T-helper 22 cell (primary cell): ENCODE data around the gene DNAJC4.

ENCODE experiments used
- DNase-seq: peaks from one replicate; pipeline ENCODE4 v3.0.0-alpha.2; 2020; ENCODE audit warnings: low read depth

Gene DNAJC4

DNA sequence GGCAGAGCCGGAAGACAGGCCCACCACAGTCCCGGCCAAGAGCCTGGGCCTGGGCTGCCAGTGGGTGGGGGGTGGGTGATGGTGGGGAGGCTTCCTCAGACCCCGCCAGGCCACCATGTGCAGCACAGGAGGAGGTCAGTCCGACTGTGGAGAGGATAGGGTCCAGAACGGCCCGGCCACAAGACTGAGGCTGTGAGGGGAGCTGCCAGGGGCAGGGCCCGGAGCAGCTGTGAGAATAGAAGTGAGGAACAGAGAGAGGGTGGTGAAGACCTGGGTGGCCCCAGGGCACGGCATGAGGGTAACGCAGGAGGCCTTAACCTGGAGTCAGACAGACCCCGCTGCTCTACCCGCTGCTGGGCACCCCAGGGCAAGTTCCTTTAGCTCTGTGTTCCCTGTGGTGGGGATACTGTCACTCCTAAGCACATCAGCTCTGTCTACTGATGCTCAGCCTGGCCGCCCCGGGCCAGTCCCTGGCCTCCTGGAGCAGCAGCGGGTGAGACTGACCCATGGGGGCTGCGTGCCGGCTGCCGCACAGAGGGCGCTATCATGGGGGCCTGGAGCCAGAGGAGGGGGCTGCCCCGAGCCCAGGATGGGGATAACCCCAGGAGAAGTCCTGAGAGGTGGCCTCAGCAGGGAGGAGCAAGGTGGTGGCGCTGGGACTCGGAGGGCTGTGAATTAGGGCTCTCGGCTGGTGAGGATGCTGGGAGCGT, 22.1 kb upstream of the DNAJC4 start:
- no peak for DNase-seq

DNA sequence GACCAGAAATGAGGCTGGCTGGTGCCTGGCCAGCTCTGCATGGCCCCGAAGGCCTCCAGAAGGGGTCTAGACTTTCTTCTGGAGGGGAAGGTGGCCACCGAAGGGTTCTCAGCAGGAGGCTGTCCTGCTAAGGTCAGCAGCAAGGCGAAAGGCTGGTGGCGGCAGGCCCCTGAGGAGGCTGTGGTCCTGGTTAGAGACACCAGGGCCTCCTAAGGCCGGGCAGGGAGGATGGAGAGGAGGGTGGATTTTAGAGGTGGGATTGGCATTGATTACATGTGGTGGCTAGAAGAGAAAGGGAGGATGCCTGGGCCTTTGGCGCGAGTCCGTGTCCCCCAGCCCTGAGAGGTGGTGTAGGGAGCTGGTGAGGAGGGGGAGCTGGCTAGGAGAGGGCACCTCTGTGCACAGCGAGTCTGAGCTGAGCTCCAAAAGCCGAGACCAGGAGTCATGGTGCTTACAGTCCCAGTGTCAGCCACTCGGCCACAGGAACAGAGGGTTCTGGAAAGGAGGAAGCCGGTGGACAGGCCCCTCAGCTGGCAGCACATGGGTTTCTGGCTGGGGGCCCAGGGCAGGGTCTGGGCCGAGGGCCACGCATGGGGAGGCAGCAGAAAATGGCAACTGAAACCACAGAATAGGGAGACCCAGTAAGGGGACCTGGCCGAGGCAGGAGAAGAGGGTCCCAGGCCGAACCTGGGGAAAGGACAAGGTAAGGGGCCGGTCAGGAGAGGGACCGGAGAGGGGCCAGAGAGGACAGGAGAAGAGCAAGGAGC, 21.4 kb upstream of the DNAJC4 start:
- no peak for DNase-seq

DNA sequence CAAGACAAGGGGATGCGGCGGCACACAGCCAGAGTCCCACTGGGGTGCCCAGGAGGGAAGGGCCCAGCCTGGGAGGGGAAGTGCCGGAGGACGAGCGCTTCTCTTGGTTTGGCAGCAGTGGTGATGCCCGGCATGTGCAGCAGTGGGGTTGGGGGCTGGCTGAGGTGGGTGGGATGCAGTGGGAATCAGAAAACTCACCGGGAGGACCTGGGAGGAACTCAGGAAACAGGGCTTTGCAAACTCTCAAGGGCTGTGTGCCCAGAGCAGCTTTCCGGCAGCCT, 20.8 kb upstream of the DNAJC4 start:
- no peak for DNase-seq

DNA sequence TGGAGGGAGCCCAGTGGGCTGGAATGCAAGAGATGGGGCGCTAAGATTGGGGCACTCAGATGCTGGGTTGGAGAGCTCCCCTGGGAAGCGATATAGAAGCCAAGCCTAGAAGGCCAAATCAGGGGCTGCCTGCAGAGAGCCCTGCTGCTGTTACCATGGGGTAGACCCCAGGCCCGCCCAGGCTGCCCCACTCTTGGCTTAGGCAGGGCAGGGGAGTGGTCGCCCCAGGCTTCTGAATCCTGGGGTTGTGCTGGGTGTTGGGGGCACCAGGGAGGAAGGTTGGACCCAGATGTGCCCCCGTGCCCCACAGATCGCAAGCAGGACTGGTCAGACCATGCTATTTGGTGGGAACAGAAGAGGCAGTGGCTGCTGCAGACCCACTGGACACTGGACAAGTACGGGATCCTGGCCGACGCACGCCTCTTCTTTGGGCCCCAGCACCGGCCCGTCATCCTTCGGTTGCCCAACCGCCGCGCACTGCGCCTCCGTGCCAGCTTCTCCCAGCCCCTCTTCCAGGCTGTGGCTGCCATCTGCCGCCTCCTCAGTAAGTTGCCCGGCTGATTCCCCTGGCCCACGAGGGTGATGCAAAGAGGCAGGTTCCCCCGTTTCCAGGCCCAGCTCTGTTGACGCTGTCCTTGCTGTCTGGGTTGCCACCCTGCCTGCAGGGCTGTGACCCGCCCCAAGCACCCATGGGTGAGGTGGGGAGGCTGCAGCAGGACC, 19.9 kb upstream of the DNAJC4 start:
- DNase-seq = no peak

DNA sequence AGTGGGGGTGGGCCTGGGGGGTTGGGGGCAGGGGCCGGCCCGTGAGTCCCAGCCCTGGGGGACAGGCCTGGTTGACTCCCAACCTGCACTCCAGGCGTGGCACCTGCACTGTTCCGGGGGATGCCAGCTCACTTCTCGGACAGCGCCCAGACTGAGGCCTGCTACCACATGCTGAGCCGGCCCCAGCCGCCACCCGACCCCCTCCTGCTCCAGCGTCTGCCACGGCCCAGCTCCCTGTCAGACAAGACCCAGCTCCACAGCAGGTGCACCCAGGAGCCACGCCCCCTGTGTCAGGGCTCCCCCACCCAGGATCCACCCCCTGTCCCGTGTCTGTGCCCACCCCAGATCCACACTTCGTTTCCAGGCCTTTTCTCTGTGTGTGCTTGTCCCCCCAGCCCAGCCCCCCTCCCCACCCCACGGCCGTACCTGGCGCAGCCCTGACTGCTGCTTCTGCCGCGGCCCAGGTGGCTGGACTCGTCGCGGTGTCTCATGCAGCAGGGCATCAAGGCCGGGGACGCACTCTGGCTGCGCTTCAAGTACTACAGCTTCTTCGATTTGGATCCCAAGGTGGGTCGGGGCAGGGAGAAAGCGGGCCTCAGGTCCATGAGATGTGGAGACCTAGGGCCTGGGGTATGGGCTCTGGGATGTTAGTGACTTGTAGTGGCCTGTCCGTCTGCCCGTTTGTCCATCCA, 19.0 kb upstream of the DNAJC4 start:
- DNase-seq = no peak

DNA sequence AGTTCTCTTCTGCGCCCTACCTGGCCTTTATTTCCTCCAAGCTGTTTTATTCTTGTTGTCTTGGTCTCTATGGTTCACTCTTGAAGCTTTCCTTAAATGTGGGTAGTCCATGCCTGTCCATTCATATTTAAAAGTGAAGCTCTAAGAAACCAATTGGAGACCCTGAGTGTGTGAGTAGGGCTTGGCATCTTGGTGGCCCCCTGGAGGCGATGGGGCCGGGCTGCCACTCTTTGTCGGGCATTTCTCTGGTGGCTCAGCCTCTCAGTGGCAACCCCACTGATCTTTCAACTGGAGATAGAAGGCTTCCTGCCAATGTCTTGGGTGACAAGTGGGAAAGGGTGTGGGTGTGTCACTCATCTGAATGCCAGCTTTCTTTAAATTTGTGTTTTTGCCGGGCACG, 13.5 kb upstream of the DNAJC4 start:
- no peak for DNase-seq

DNA sequence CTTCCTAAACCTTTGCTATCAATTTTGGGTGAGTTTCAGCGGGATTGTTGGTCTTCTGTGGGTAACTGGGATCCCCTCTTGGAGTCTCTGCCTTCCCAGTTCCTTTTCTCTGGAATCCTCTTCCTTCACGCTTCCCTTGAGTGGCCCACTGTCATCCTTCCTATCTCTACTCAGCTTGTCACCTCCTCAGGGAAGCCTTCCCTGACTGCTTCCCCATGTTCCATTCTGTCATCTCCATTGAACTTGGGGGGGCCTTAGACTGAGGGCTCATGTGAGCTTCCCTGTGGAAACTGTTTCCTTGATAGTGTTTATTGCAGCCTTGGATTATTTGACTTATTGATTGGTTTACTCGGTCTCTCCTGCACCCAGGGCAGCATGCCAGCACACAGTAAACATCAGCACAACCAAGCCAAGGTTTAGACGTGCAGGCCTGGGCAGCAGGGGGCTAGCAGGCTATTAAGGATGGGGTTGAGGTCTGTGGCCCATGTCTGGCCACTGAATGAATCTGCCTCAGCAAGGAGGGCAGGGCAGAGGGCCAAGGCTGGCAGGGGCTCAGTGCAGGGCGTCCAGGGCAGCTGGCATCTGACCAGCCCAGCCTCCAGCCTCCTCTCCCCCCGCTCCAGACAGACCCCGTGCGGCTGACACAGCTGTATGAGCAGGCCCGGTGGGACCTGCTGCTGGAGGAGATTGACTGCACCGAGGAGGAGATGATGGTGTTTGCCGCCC, 11.6 kb upstream of the DNAJC4 start:
- DNase-seq = no peak

DNA sequence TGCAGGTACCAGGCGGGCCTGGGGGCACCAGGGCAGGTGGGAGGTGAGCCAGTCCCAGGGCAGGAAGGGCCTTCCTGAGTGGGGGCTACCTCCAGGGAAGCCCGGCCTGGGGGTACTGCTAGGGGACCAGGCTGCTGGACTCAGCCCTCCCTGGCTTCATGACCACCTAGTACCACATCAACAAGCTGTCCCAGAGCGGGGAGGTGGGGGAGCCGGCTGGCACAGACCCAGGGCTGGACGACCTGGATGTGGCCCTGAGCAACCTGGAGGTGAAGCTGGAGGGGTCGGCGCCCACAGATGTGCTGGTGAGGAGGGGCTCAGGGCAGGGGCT, 11.0 kb upstream of the DNAJC4 start:
- DNase-seq = no peak

DNA sequence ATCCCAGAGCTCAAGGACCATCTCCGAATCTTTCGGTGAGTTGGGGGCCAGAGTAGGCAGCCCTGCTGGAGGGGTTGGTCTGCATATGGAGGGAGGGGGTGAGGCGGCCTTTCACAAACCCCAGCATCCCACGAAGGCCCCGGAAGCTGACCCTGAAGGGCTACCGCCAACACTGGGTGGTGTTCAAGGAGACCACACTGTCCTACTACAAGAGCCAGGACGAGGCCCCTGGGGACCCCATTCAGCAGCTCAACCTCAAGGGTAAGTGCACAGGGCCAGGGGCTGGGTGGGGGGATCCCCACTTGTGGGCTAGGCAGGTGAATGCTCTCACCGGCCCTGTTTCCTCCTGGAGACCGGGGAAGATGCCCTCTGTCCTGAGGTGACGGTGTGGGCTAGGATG, 10.6 kb upstream of the DNAJC4 start:
- DNase-seq = no peak

DNA sequence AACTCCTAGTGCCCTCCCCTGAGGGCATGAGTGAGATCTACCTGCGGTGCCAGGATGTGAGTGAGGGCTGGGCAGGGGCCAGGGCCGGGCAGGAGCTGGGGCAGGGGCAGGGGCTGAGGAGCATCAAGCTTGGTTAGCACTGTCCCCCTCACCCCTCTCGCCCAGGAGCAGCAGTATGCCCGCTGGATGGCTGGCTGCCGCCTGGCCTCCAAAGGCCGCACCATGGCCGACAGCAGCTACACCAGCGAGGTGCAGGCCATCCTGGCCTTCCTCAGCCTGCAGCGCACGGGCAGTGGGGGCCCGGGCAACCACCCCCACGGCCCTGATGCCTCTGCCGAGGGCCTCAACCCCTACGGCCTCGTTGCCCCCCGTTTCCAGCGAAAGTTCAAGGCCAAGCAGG, 10.1 kb upstream of the DNAJC4 start:
- DNase-seq = no peak

DNA sequence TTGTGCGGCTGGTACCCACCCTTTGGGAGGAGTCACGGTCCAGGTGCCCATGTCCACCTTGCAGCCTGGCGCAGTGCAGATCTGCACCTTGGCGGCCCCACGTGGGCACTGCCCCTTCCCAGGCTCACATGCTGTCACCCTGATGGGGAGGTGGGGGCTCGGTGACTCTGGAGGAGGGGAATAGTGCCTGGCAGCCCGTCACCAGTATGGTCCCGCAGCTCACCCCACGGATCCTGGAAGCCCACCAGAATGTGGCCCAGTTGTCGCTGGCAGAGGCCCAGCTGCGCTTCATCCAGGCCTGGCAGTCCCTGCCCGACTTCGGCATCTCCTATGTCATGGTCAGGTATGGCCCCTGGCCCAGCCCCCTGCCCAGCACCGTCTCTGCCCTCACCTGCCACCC, 9.6 kb upstream of the DNAJC4 start:
- DNase-seq = no peak

DNA sequence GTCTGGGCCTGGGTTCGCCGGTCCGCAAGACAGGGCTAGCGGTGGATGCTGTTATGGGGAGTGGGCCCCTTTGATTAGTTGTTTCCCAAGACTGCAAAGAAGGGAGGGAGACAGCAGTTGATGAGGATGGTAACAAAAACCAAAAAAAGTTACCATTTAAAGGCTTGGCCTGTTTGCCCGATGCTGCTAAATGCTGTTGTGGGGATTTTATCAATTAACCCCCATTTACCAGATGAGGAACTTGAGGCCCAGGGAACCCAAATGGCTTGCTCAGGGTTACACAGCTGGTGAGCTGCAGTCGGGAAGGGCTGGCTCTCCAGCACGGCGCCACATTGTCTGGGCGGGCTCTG, 7.7 kb upstream of the DNAJC4 start:
- DNase-seq = no peak

DNA sequence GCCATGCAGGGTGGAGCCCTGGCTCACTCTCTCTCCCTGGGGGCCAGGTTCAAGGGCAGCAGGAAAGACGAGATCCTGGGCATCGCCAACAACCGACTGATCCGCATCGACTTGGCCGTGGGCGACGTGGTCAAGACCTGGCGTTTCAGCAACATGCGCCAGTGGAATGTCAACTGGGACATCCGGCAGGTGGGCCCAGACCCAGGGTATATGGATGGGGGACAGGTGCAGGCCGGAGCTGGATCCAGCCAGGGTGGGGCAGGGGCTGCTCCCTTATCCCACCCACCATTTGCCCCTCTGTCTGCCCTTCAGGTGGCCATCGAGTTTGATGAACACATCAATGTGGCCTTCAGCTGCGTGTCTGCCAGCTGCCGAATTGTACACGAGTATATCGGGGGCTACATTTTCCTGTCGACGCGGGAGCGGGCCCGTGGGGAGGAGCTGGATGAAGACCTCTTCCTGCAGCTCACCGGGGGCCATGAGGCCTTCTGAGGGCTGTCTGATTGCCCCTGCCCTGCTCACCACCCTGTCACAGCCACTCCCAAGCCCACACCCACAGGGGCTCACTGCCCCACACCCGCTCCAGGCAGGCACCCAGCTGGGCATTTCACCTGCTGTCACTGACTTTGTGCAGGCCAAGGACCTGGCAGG, 7.2 kb upstream of the DNAJC4 start:
- DNase-seq = no peak

DNA sequence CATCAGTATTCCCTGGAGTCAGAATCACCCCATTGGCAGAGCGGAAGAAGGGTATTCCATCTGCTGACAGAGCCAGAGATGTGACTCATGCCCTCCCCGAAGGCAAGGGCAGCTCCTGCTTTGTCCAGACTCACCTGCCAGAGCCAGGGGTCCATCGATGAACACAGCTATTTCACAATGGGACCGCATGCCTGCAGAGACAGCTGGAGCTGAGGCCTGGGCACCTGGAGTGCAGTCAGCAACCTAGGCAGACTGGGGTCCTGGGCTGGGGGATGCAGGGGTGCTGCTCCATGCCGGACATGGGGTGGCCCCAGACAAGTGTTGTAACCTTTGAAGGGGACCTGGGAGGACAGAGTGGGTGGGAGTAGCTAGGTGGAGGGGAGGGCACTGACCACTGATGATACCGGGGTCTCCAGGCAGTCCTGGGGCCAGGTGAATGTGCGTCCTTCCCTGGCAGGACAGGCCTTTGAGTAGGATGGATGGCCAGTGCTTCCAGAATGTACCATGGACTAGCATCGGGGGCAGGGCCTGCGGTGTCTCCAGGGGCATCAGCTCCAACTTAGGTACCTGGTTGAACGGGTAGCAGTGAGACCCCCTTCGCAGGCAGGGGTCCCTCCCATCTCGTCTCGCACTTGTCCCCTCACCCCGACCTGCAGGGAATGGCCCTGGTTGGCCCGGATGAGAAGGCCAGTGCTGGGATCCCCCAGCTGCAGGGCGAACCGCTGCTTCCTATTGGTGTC, 6.0 kb upstream of the DNAJC4 start:
- DNase-seq = no peak

DNA sequence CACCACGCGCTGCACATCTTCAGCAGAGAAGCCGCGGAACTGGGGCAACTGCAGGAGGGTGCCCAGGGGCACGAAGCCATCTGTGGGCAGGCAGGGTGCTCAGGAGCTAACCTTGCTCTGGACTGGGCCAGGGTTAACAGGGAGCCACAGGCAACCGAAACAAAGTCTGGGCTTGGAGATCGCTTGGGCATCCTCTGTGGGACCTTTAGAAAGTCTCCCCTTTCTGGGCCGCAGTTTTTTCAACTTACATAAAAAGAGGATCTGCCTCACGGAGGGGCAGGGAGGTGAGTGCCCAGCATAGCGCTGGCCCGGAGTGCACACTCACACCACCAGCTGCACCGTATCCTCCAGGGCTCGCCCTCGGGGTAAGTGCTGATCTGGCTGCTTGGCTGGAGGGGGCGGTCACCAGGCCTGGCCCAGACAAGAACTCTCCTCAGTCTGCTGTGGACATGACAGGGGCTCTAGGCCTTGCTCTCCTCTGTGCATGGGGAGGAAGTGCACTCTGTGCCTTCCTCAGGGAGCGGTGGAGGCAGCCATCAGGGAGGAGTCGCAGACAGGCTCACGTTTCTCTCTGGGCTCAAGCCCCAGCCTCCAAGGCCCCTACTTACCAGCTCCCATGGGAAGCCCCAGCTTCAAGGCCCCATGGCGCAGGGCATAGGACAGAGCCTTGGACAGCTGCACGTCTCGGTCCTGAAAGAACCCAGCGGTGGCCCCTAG, 5.3 kb upstream of the DNAJC4 start:
- no peak for DNase-seq

DNA sequence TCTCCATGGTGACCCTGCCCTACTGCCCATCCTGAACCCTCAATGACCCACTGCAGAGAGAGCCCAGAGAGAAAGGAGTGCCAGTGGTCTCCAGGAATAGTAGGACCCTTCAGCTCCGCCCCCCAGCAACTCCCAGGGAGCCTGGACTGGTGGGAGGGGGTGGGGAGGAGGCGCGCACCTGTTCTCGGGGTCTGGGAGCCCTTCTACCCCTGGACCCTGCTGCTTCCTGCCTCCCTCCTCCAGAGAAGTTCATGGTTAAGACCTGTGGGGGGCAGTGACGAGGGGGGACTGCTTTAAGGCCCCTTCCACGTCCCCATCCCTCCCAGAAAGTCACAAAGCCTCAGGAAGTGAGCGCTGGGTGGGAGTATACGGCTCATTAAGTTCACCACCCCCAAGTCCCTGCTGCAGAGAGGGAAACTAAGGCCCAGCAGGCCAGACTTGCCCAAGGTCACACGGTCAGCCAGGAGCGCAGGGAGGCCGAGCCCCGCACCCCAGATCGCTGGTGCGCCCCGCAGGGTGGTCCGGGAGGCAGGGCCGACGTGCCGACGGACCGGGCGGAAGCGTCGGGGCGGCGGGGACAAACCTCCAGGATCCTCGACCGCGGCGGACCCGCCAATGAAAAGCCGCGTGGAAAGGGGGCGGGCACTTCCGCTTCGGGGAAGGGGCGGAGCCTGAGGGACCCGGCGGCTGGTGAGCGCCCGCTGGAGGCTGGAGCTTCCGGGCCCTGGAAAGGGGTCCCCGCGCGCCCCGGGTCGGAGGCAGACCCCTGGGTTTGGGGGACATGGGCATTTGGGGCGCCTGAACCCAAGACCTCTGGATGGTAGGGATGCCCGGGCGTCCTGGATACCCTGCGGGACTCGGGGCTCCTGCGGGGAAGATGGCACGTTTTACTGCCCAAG, 4.5 kb upstream of the DNAJC4 start, which contains the start of the genes NUDT22 and TRPT1:
Gene NUDT22 (plus strand): TSS at position 667 of the 899 bp plus-strand sequence. CDS start 379 bp downstream, outside the sequence.
Gene TRPT1 (minus strand): TSS at position 579 of the 899 bp plus-strand sequence. CDS start 326 bp downstream, at position 253.
- DNase-seq = peak; percentile 81

DNA sequence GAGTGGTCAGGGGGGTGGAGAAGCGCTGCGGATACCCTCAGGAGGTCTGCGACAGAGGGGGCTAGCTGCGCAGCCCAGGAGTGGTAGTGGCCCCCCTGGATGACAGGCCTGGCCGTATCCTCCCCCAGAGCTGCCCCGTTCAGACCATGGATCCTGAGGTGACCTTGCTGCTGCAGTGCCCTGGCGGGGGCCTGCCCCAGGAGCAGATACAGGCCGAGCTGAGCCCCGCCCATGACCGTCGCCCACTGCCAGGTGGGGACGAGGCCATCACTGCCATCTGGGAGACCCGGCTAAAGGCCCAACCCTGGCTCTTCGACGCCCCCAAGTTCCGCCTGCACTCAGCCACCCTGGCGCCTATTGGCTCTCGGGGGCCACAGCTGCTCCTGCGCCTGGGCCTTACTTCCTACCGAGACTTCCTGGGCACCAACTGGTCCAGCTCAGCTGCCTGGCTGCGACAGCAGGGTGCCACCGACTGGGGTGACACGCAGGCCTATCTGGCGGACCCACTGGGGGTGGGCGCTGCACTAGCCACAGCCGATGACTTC, 3.8 kb upstream of the DNAJC4 start:
- DNase-seq = peak; percentile 60

DNA sequence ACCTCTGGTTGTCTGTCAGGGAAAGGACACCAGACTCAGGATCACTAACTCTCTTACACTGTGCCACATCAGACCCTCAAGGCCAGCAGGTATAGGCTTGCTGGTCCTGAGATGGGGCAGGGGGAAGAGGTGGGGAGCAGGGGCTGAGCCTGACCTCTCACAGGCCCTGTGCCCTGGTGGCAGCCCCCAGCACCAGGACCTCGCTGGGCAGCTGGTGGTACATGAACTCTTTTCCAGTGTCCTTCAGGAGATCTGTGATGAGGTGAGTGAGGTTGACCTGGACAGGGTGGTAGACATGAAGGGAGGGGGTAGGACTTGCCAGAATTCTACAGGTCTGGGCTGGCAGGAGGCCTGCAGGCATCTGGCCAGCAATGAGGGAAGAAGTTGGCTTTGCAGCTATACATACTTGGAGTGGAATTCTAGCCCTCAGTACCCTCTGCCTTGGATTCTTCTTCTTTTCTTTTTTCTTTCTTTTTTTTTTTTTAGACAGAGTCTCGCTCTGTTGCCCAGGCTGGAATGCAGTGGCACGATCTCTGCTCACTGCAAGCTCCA, 2.9 kb upstream of the DNAJC4 start:
- DNase-seq = no peak
